Activated gamma-delta T cell (primary cell): ENCODE measurements around the gene ZSCAN4.

ENCODE experiments used
- DNase-seq: peaks from one replicate; lab custom pipeline; 2025; lab: John Stamatoyannopoulos, UW

Gene ZSCAN4

DNA sequence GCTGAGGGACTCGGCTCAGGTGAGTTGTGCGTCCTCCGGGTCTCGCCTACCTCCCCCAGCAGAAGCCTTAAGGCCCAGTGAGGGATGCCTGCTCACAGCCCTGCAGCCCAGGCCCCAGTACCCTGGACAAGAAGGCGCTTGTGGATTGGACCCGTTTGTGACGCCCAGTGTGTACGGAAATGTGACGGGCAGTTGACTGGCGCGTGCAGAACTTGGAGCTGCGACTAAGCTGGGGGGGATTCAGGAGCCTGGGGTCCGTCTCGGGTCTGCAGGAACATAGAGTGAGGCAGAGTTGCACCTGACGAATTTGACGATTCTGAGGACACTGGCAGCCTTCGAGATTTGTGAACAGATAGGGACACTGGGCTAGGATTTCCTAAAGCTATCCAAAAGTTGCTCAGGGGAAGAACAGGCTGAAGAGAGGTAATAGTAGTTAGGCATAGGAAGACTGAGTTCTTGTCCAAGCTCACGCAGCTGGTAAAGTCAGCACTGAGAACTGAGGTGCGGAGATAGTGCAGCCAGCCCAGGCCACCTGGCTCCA, 13.6 kb downstream of the ZSCAN4 start:
- no peak for DNase-seq

DNA sequence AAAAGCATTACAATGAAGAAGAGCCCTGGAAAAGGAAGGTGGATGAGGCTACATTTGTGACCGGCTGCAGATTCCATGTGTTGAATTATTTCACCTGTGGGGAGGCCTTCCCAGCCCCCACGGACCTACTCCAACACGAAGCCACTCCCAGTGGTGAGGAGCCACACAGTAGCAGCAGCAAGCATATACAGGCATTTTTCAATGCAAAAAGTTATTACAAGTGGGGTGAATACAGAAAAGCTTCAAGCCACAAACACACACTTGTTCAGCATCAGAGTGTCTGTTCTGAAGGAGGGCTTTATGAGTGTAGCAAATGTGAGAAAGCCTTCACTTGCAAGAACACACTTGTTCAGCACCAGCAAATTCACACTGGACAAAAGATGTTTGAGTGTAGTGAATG, 18.0 kb downstream of the ZSCAN4 start:
- DNase-seq, result no peak

DNA sequence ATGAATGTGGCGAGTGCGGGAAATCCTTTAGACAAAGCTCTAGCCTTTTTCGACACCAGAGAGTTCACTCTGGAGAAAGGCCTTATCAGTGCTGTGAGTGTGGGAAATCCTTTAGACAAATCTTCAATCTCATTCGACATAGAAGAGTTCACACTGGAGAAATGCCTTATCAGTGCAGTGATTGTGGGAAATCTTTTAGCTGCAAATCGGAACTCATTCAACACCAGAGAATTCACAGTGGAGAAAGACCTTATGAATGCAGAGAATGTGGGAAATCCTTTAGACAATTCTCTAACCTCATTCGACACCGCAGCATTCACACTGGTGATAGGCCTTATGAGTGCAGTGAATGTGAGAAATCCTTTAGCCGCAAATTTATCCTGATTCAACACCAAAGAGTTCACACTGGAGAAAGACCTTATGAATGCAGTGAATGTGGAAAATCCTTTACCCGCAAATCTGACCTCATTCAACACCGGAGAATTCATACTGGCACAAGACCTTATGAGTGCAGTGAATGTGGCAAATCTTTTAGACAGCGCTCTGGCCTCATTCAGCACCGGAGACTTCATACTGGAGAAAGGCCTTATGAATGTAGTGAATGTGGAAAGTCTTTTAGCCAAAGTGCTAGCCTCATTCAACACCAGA, 18.8 kb downstream of the ZSCAN4 start:
- no peak for DNase-seq

DNA sequence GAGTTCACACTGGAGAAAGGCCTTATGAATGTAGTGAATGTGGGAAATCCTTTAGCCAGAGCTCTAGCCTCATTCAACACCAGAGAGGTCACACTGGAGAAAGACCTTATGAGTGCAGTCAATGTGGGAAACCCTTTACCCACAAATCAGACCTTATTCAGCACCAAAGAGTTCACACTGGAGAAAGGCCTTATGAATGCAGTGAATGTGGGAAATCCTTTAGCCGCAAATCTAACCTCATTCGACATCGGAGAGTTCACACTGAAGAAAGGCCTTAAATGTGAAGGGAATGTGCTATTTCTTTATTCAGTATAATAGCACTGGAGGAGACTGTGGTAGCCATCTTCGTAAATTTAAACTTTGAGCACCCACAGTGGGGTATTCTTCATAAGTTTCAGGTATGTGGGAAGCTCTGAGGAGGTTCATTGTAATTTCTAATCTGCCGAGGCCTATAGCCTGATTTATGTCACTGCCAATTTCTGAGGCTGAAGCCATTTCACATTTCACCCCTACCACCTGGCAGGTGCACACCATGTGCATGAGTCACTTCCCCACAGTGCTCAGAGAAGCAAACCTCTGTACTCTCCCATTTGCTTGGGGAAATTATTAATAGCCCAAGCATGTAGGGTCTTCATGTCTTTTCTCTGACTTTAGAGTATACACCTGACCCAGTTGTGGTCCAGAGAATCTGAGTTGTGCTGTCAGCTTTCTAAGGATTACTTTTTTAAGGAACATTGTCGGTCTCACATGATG, 19.5 kb downstream of the ZSCAN4 start:
- DNase-seq, result no peak

DNA sequence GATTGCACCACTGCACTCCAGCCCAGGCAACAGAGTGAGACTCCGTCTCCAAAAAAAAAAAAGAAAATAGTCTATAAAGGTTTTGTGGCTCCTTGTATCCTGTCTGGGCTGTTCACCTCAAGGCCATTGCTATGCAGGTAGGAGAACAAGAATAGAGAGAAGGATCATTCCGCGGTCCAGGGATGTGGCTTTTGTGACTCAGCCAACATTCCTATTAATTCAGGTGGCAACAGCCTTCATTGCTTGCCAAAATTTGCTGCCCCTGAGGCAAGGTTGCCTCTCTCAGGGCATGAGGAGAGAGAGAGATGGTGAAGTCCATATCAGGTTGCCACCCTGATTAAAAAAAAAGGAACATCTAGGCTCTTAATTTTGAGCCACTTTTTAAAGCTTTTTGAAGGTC, 21.0 kb downstream of the ZSCAN4 start:
- no peak for DNase-seq

DNA sequence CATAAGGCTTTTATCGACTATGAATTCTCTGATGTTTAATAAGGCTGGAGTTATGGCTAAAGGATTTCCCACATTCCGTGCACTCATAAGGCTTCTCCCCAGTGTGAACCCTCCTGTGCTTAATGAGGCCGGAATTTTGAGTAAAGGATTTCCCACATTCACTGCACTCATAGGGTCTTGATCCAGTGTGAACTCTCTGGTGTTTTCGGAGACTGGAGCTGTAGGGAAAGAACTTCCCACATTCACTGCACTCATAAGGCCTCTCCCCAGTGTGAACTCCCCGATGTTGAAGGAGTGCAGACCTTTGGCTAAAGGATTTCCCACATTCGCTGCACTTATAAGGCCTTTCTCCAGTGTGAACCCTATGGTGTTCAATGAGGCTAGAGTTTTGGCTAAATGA, 32.9 kb downstream of the ZSCAN4 start:
- no peak for DNase-seq

DNA sequence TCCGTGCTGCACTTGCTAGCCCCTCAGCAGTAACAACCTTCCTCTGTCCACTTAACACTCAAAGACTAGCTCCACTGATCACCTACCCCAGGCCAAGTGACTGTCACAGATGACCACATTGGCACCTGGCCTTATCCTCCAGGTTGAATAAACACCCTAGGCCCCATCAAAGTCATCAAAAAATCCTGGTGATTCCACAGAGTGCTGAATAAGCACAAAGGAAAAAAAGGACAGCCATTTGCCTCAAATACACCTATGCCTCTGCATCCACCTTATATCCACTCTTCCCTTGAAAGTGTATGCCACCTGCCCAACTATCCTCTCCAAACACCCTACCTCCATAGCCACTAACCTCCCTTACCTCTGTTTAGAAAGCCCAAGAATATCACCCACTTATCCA, 37.6 kb downstream of the ZSCAN4 start:
- no peak for DNase-seq

DNA sequence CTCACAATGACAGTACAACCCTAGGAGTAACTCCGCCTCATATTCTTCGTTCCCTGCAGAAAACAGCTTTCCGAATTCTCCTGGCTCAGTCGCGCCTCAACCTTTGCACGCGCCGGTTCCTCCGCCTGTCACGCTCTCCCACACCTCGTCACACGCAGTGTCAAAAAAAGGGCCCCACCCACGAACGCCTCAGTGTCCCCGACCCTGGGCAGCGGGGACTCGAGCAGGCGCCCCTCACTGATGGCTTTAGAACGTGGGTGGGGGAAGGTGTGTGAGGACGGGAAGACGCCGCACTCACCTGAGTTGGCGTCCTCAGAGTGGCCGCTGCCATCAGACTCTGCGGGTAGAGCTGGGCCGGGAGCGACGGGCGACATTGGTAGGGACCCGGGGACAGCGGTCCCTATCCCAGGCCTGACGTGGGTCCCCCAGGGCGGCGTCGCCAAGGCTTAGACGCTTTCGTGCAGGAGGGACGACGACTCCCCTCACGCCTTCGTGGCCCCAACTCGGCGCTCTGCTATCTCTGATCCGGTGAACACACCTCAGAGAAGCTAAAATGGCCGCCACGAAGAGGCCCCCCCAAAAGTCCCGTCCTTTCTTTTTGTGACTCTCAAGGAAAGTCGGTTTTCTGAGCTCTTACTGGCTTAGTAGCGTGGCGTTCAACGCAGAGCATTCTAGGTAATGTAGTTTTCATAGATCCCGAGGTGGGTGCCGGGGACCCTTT, 40.1 kb downstream of the ZSCAN4 start, which contains the start of gene ZNF154:
ZNF154 (minus strand) TSS at position 564 of the 721 bp plus-strand sequence; CDS start at position 331, 233 bp downstream.
- DNase-seq, result no peak

DNA sequence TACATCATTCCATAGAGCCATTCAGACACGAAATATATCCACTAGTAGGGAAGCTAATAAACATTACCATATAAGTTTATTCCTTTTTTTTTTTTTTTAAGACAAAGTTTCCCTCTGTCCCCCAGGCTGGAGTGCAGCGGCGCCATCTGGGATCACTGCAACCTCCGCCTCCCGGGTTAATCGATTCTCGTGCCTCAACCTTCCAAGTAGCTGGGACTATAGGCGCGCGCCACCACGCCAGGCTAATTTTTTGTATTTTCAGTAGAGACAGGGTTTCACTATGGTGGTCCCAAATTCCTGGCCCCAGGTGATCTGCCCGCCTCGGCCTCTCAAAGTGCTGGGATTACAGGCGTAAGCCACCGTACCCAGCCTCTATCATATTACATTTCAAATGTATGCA, 40.9 kb downstream of the ZSCAN4 start:
- no peak for DNase-seq

DNA sequence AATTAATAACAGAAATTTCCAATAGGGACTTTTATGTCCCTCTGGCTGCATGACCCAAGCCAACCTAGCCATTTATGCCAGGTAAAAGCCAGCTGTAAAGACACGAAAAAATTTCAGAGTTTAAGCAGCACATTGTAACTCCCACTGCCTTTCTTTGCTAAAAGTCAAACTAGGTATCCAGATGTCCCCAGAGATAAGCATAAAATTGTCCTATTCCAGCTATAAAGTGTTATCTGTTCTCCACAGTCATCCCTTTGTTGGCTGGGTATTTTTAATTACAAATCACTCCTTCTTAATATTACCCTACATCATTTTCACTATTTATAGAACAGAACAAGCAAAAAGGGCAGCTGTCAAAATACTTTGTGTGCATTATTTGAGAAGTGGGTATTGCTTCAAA, 43.5 kb downstream of the ZSCAN4 start:
- DNase-seq, result no peak

DNA sequence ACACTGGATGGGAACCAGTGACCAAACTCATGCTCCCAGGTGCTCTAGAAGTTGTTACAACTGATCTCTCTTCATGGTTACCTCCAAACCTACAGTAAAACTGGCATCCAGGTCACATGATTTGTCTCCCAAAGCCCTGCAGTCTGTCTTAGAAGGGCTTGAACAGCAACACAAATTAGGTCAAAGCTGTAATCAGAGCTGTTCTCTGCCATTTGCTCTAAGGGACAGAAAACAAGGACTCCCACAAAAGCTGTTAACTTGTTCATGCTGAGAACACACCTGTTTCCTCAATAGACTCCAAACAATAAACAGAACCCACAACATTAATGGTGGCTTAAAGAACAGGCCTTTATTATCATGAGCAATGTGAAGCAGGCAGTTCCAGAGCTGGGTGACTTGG, 50.7 kb downstream of the ZSCAN4 start:
- DNase-seq, result no peak

DNA sequence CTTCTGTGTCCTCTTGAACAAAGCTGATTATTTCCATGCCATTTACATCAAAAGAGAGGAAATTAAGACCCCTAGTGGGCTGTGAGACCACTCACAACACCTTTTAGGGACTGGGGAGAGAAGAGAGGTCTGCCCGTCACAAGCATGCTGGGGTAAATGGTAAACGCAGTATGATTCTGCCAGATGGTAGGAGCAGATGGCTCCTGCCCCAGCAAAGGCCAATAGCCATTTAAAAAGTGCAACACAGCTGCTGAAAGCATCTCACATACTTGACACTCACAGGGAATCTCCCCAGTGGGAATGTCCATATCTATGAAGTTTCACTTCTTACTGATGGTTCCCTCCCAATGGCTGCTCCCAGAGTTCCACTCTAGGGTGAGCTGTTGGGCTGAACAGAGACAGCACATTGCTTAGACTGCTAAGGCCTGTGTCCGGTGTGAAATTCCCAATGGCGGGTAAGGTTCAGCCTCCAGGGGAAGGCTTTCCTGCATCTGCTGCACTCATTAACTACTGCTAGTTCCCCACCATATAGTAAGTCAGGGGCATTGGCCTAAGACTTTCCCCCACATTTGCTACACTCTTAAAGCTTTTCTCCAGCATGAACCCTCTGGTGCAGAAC, 51.3 kb downstream of the ZSCAN4 start:
- no peak for DNase-seq

DNA sequence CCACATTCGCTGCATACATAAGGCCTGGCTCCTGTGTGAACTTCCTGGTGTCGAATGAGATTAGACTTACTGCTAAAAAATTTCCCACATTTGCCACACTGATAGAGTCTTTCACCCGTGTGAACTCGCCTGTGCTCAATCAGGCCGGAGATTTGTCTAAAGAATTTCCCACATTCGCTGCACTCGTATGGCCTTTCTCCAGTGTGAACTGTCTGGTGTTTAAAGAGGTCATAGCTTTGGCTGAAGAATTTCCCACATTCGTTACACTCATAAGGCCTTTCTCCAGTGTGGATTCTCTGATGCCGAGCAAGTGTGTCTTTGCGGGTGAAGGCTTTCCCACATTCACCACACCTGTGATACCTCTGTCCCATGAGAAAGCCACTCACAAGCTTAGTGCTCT, 52.1 kb downstream of the ZSCAN4 start:
- DNase-seq, result no peak
